ENCODE measurements around the gene FAAH.

FAAH gene

DNA sequence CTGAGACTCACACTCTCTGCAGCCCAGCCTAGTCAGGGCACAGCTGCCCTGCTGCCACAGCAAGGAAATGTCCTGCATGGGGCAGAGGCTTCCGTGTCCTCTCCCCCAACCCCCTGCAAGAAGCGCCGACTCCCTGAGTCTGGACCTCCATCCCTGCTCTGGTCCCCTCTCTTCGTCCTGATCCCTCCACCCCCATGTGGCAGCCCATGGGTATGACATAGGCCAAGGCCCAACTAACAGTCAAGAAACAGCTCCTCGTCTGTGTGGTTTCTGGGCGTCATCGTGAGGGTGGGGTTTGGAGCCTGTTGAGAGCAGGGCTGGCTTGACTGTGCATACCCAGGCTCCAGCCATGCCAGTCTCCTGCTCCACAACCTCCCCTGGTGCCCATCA, 19.5 kb downstream of the FAAH start:
- peak; percentile 45 for DNase-seq (ENCODE audit: low spot score)
- TF ChIP-seq, protein P1, sequence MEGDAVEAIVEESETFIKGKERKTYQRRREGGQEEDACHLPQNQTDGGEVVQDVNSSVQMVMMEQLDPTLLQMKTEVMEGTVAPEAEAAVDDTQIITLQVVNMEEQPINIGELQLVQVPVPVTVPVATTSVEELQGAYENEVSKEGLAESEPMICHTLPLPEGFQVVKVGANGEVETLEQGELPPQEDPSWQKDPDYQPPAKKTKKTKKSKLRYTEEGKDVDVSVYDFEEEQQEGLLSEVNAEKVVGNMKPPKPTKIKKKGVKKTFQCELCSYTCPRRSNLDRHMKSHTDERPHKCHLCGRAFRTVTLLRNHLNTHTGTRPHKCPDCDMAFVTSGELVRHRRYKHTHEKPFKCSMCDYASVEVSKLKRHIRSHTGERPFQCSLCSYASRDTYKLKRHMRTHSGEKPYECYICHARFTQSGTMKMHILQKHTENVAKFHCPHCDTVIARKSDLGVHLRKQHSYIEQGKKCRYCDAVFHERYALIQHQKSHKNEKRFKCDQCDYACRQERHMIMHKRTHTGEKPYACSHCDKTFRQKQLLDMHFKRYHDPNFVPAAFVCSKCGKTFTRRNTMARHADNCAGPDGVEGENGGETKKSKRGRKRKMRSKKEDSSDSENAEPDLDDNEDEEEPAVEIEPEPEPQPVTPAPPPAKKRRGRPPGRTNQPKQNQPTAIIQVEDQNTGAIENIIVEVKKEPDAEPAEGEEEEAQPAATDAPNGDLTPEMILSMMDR (IDR thresholded peaks at IDR 0.05; ENCODE audit: extremely low read depth, missing control alignments): no peak

DNA sequence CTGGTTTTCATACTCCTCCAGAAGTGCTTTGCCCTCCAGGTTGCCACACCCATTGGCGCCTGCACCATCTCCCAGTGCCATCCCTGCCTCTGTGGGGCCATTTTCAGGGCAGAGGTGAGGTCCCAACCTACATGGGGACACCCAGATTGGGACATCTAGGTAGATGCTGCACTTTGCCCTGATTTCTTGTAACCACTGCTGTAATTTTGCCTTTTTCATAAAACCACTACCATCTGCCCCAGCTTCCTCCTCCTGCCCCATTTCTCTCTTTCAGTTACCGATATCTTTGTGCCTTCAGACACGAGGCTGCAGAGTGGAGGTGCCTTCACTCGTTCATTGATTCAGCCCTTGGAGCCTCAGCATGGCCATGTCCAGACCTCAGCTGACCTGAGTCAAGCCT, 21.4 kb downstream of the FAAH start:
- TF ChIP-seq, protein P1 (IDR thresholded peaks at IDR 0.05; ENCODE audit: extremely low read depth, missing control alignments): no peak
- no peak for DNase-seq (ENCODE audit: low spot score)

DNA sequence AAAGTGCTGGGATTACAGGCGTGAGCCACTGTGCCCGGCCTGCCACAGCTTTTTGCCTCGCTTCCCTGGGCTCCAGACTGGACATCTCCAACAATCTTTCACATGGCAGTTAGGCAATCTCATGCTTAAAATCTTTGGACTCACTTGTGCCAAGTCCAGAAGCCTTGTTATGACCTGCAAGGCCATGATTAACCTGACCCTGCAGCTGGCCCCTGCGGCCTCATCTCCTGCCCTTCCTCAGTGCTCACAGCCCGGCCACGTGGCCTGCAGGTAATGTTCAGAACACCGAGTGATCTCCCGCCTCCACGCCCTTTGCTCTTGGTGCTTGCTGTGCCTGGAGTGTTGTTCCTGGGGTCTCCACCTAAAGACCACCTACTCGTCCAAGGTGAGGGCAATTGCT, 24.9 kb downstream of the FAAH start:
- TF ChIP-seq, protein P1 (IDR thresholded peaks at IDR 0.05; ENCODE audit: extremely low read depth, missing control alignments): no peak
- no peak for DNase-seq (ENCODE audit: low spot score)

DNA sequence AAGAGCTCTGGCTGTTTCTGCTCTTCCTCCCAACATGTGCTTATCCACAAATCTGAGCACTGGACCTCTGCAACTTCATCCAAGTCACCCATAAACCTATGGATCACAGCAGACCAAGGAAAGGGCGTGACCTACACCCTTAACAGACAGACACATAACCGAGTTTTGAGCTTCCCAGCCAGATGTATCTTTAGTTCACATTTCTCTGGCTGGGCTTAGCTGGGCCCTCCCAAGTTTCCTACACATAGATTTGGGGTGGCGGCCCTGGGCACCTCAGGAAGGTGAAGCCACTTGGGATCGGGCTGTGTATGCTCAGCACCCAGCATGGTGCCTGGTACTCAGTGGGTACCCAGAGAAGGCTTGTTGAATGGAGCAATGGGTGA, 26.4 kb downstream of the FAAH start:
- no peak for DNase-seq (ENCODE audit: low spot score)
- TF ChIP-seq, protein P1 (IDR thresholded peaks at IDR 0.05; ENCODE audit: extremely low read depth, missing control alignments): no peak

DNA sequence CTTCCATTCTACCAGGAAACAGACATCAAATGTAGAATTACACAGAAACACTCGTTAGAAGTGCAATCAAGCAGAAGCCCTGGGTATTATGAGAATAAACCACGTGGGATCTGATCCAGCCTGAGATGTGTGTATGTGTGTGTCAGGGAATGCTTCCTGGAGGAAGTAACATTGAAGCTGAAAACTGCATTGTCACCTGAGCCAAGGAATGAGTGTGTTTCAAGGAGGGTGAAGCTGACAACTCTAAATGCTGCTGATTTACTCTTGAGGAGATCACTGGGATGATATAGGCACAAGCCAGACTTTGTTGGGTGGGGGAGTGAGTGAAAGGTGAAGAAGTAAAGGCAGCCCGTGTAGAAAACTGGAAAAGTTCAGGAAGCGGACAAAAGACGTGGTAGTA, 27.6 kb downstream of the FAAH start:
- no peak for DNase-seq (ENCODE audit: low spot score)
- TF ChIP-seq, protein P1 (IDR thresholded peaks at IDR 0.05; ENCODE audit: extremely low read depth, missing control alignments): no peak

DNA sequence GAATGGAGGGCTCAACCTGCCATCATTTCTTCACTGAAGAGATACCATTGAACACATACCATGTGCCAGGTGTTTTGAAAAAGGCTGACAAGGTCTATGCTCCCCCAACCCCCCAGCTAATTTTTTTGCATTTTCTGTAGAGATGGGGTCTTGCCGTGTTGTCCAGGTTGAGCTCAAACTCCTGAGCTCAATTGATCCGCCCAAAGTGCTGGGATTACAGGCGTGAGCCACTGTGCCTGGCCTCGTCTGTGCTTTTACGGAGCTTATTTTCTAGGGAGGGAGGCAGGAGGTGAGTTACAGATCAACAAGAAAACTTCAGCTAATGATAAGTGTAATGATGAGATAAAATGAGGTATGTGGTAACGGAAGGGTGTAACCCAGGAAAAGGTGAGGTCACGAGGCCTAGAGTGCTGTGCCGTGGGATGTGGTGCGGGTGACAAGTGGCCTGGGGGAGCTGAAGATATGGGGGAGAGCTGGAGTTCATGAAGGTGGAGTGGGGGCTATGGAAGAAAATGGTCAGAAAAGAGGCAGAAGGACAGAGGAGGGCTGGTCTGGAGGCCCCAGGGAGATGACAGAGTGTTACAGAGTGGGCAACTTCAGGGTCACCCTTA, 28.2 kb downstream of the FAAH start:
- no peak for DNase-seq (ENCODE audit: low spot score)
- TF ChIP-seq, protein P1 (IDR thresholded peaks at IDR 0.05; ENCODE audit: extremely low read depth, missing control alignments): no peak

DNA sequence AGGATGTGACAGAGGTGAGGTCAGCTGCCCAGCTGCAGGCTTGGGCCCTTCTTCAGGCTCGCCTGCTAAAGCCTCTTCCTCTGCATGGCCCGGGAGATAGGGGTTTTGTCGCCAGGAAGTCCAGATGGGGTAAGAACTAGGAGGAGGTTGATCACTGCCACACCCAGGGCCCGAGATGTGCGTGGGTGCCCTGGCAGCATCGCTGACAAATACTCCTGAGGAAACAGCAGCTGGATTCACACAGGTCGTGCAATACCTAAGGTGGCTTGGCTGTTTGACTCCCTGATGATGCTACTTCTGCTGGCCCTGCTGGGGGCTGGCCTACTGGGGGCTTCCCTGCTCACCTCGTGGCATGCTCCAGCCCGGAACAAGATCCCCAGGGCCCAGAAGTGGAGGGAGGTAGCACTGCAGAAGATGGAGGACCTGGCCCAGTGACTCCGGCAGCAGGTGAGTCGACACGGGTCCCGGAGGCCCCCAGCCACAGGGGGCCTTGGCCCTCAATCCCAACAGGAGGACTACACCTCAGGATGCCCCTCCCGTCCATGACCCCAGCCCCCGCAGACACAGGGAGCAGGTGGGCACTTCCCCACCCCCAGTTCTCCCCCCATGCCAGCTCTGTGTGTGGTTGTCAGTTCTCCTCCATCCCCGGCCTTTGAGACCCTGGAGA, 29.6 kb downstream of the FAAH start:
- DNase-seq (ENCODE audit: low spot score): no peak
- TF ChIP-seq, protein P1 (IDR thresholded peaks at IDR 0.05; ENCODE audit: extremely low read depth, missing control alignments): no peak
